Gastroesophageal sphincter (tissue), 4 donors: Measurements from ENCODE around the gene ZNF429. TPM values are rescaled to one million over a fixed set of nuclear protein-coding genes. Genes with fewer than 3 reads are reported as not detected.

Experiments used
- ATAC-seq: fragments of 150-250 bp; one replicate; pipeline ENCODE4 v1.9.1; 2016; ENCODE audit warnings: mild to moderate bottlenecking, moderate library complexity
- H3K27ac ChIP-seq, 4 donors: fragments of 200-600 bp; sonication (generic) in 3 of 4; 1 replicate in 3 of 4; 2 replicates in 1 of 4; pipeline ENCODE4 v1.5.1; 2016 to 2019
- H3K27me3 ChIP-seq: fragments of 200-600 bp; sonication (generic); one replicate; pipeline ENCODE4 v1.5.1; 2019
- H3K36me3 ChIP-seq, 2 donors: fragments of 200-600 bp; sonication (generic); one replicate each; pipeline ENCODE4 v1.5.1; 2019; ENCODE audit warnings: control low read depth in 1 of 2
- H3K4me1 ChIP-seq, 3 donors: fragments of 200-600 bp; sonication (generic); 1 replicate in 2 of 3; 2 replicates in 1 of 3; pipeline ENCODE4 v1.5.1; 2016 to 2019; ENCODE audit warnings: control low read depth in 2 of 3
- H3K4me3 ChIP-seq, 2 donors: fragments of 200-600 bp; sonication (generic); one replicate each; pipeline ENCODE4 v1.5.1; 2019; ENCODE audit warnings: mild to moderate bottlenecking in 1 of 2, moderate library complexity in 1 of 2
- H3K9me3 ChIP-seq, 3 donors: fragments of 200-600 bp; sonication (generic); one replicate each; pipeline ENCODE4 v1.5.1; 2017 to 2019; ENCODE audit warnings: control low read depth in 2 of 3
- EP300 ChIP-seq: sonication (generic); formaldehyde crosslinking; IDR thresholded peaks from one replicate; pipeline ENCODE4 v1.6.1; 2017; ENCODE audit warnings: antibody characterized with exemption, mild to moderate bottlenecking
- POLR2A ChIP-seq, 2 donors: fragments of 450-650 bp; IDR thresholded peaks; one replicate each; pipeline ENCODE4 v1.6.1; 2017; ENCODE audit warnings: antibody characterized with exemption in 2 of 2, mild to moderate bottlenecking in 2 of 2, moderate library complexity in 1 of 2
- POLR2AphosphoS5 ChIP-seq: sonication (generic); formaldehyde crosslinking; IDR thresholded peaks from one replicate; pipeline ENCODE4 v1.6.1; 2017; ENCODE audit warnings: antibody characterized with exemption
- WGBS, 2 donors: methylation state at CpG; one replicate each; pipeline ENCODE4 v1.1.5; 2018; ENCODE audit warnings: low coverage in 1 of 2; 5-methylcytosine and 5-hydroxymethylcytosine counted together
- total RNA-seq, 4 donors: library from RNA; depleted of rRNA; stranded (reverse); fragments of >200 nt; gene quantifications; one replicate each; pipeline ENCODE4 v1.1.0, GENCODE V29; 2016
- TF ChIP-seq, protein P1 (sequence below), 4 experiments: fragments of 200-600 bp in 2 of 4; fragments of 450-650 bp in 2 of 4; sonication (generic) in 1 of 4; IDR thresholded peaks; one replicate each; pipeline ENCODE4 v1.5.1; 2017 to 2019; ENCODE audit warnings: antibody characterized with exemption in 4 of 4, mild to moderate bottlenecking in 2 of 4, moderate library complexity in 2 of 4

Gene ZNF429
- total RNA-seq, 4 donors from 2014 or later, result 6.4 to 20.2 (median 10.0) TPM

DNA sequence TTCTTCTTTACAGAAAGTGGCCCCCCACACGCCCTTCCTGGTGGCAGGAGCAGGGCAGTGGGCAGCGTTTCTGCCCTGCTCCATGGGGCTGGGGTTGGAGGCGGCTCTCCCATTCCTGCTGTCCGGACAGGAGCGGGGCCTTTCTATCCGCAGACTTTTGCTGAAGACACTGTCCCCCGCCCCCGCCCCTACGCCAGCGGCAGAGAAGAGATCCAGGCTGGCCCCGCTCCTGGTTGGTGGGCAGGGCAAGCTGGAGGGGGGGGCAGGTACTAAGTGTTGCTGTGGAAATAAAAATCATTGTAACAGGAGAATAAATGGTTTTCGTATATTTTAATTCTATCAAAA, 81.7 kb downstream of the ZNF429 start:
- no peak for TF ChIP-seq EP300
- no peak for TF ChIP-seq POLR2AphosphoS5
- TF ChIP-seq, protein P1, sequence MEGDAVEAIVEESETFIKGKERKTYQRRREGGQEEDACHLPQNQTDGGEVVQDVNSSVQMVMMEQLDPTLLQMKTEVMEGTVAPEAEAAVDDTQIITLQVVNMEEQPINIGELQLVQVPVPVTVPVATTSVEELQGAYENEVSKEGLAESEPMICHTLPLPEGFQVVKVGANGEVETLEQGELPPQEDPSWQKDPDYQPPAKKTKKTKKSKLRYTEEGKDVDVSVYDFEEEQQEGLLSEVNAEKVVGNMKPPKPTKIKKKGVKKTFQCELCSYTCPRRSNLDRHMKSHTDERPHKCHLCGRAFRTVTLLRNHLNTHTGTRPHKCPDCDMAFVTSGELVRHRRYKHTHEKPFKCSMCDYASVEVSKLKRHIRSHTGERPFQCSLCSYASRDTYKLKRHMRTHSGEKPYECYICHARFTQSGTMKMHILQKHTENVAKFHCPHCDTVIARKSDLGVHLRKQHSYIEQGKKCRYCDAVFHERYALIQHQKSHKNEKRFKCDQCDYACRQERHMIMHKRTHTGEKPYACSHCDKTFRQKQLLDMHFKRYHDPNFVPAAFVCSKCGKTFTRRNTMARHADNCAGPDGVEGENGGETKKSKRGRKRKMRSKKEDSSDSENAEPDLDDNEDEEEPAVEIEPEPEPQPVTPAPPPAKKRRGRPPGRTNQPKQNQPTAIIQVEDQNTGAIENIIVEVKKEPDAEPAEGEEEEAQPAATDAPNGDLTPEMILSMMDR (IDR thresholded peaks at IDR 0.05), result no peak
- no peak for TF ChIP-seq POLR2A (IDR thresholded peaks at IDR 0.05)
- Histone ChIP-seq H3K27ac (peak overlapping the region in 3 of 4 donors; percentile 48 to 79 (median 63)), H3K9me3 (peaks cover 0 to 12% (median 0%) of the 10 kb centered on the region in 3 donors), H3K4me3 (peak overlapping the region; percentile 50 to 69), H3K4me1 (peaks cover 0 to 20% (median 0%) of the 10 kb centered on the region in 3 donors), H3K36me3 (no peaks in the 10 kb centered on the region), H3K27me3 (peaks cover 21% of the 10 kb centered on the region)
- 10 to 17% methylated on average over 1 to 8 of the region's 12 CpGs for WGBS, 2 donors
- ATAC-seq, result no peak

DNA sequence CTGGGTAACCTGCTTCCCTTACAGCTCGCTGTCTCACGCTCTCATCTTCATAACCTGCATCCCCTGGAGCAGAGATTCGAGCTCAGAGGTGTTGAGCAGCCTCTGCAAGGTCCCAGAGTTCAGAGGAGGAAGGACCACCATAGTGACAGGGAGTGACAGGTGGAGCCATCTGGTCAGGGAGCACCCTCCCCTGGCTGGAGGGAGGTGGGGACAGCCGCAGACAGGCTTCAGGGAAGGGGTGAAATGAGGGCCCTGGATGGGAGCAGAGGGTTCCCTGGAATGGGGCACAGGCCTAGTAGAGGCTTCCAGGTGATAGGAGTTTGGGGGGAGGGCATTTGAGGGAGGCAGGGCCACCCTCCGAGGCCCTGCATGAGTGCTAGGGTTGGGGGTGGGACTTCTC, 82.1 kb downstream of the ZNF429 start:
- Histone ChIP-seq H3K27ac (no peak overlapping the region), H3K4me3 (no peak overlapping the region), H3K27me3 (peaks cover 21% of the 10 kb centered on the region), H3K9me3 (peaks cover 0 to 12% (median 0%) of the 10 kb centered on the region in 3 donors), H3K36me3 (no peaks in the 10 kb centered on the region), H3K4me1 (peaks cover 0 to 20% (median 0%) of the 10 kb centered on the region in 3 donors)
- WGBS, 2 donors, result 30 to 63% methylated on average over 2 to 5 of the region's 5 CpGs
- ATAC-seq, result no peak
- TF ChIP-seq POLR2A (IDR thresholded peaks at IDR 0.05) (no peak), EP300 (no peak), POLR2AphosphoS5 (no peak)
- TF ChIP-seq, protein P1 (IDR thresholded peaks at IDR 0.05), result no peak

DNA sequence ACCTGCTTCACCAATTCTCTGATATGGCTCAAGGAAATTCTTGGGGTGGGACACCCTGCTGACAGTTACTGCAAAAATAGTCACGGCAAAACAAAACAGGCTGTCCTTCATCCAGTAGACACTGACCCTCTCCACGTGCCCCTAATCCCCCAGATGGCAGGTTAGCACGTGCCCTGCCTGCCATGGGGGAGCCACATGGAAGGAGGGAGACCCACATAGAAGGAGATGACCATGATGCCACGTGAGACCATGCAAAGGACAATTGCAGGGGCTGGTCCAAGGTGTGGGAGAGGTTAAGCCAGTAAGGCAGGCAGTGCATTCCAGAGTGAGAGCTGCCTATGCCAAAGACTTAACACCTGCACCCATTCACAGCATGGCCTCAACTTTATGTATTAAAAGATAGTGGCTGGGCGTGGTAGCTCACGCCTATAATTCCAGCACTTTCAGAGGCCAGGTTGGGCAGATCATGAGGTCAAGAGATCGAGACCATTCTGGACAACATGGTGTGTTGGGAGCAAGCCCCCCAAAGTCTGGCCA, 82.7 kb downstream of the ZNF429 start:
- no peak for TF ChIP-seq EP300
- TF ChIP-seq, protein P1 (IDR thresholded peaks at IDR 0.05), result no peak
- no peak for TF ChIP-seq POLR2AphosphoS5
- no peak for TF ChIP-seq POLR2A (IDR thresholded peaks at IDR 0.05)
- Histone ChIP-seq H3K4me1 (peaks cover 0 to 20% (median 0%) of the 10 kb centered on the region in 3 donors), H3K4me3 (no peak overlapping the region), H3K27me3 (peaks cover 21% of the 10 kb centered on the region), H3K27ac (no peak overlapping the region), H3K36me3 (no peaks in the 10 kb centered on the region), H3K9me3 (peaks cover 0 to 11% (median 0%) of the 10 kb centered on the region in 3 donors)
- ATAC-seq, result no peak
- WGBS, 2 donors, result 100% methylated on average over 1 to 3 of the region's 7 CpGs

DNA sequence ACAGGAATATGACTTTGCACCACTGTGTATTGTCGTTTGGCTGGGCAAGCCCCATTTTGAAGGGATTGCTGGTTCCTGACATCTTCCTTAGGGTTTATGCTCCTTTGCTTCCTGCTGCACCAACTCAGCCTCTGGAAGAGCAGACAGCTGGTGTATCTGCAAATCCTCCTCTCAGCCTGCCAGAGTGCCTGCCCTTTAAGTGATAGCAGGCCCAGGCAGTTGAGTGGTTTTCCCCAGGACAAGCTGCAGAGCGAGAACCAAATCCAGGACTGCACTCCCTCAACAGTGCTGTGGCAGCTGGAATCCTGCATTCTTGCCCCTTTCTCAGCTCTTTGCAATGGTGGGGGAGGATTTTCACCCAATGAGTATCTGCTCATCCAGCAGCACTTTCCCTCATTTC, 85.5 kb downstream of the ZNF429 start:
- no peak overlapping the region for H3K27ac ChIP-seq
- 38 to 70% methylated on average over 1 to 2 of the region's 2 CpGs for WGBS, 2 donors
- H3K9me3 ChIP-seq, result no peaks in the 10 kb centered on the region
- H3K27me3 ChIP-seq, result peaks cover 9% of the 10 kb centered on the region
- H3K4me3 ChIP-seq, result no peak overlapping the region
- no peak for ATAC-seq
- H3K36me3 ChIP-seq, result no peaks in the 10 kb centered on the region
- TF ChIP-seq POLR2A (IDR thresholded peaks at IDR 0.05) (no peak), POLR2AphosphoS5 (no peak), EP300 (no peak)
- TF ChIP-seq, protein P1 (IDR thresholded peaks at IDR 0.05), result no peak
- peaks cover 0 to 17% (median 0%) of the 10 kb centered on the region in 3 donors for H3K4me1 ChIP-seq

DNA sequence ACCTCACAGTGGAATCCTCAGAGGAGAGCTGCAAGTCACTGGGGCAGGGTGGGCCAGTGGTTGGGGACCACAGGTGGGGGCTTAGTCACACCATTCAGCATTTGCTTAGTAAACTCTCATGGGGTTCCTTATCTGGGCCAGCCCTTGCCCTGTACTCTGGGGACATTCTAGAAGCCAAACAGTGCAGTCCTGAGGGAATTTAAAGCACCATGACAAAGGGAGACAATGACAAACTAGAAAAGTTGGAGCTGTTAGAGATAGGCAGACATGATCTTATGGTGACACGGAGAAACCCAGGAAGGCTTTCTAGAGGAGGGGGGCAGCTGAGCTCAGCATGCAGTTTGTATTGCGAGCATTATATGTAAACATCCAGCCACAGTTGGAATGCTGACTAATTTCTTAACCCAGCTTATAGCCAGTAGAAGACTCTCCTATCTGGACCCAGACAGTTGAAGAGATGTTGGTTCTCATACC, 87.6 kb downstream of the ZNF429 start:
- no peaks in the 10 kb centered on the region for H3K4me1 ChIP-seq
- H3K27ac ChIP-seq, result no peak overlapping the region
- 69 to 83% methylated on average over 2 of the region's 2 CpGs for WGBS, 2 donors
- TF ChIP-seq EP300 (no peak), POLR2AphosphoS5 (no peak), POLR2A (IDR thresholded peaks at IDR 0.05) (no peak)
- TF ChIP-seq, protein P1 (IDR thresholded peaks at IDR 0.05), result no peak
- no peaks in the 10 kb centered on the region for H3K27me3 ChIP-seq
- no peaks in the 10 kb centered on the region for H3K9me3 ChIP-seq
- no peaks in the 10 kb centered on the region for H3K36me3 ChIP-seq
- ATAC-seq, result no peak
- H3K4me3 ChIP-seq, result no peak overlapping the region
